Measurements from ENCODE around the gene GMPR.

DNA sequence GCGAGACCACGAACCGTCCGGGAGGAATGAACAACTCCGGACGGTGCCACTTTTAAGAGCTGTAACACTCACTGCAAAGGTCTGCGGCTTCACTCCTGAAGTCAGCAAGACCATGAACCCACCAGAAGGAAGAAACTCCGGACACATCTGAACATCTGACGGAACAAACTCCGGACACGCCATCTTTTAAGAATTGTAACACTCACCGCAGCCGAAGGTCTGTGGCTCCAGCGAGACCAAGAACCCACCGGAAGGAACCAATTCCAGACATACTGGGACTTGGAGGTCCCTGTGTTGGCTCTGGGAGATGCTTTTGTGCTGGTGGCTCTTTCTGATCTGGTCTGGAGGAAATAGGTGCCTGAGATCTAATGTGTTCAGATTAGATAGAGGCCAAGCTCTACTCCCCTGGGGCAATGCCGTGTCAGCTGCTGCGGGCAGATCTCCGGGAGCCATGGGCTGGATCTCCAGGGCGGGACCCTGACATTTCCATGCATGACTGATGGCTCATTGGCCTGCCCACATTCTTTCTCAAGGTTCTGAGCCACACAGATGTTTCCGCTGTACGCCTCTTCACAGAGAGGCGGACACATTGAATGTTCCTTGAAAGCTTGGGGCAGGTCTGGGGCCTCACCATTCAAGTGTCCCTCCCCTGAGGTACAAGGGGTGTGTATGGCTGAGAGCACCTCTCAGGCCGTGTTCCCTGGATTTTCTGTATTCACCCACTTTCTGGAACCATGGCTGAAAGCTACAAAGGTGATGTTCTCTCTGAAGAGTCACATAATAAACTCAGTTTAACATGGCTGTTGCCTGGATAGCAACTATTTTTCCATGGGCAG is 29.3 kb downstream of the GMPR start:
- TF ChIP-seq CTCF (IDR thresholded peaks at IDR 0.05) (no peak), POLR2A (IDR thresholded peaks at IDR 0.05) (no peak)

Measured in adrenal gland (tissue), 5 donors.